A549 (cell line): ENCODE results near the gene STOM. TPM values are rescaled to one million over a fixed set of nuclear protein-coding genes. Genes with fewer than 3 reads are reported as not detected.

Experiments used
- ATAC-seq, 2 experiments: fragments of 200-7000 bp in 1 of 2; fragments of >200 bp in 1 of 2; cut with Nextera tagmentation in 1 of 2; cut with Tn5 transposase in 1 of 2; 3 replicates each; pipeline versions ENCODE4 v1.8.0 to v1.9.1; 2018 to 2020; ENCODE audit warnings: mild to moderate bottlenecking in 1 of 2, moderate library complexity in 1 of 2
- CTCF ChIA-PET: fragments of 300-600 bp; sonication (Branson Sonifier 250); formaldehyde crosslinking; extraction: SDS; loops from one replicate; lab custom pipeline; 2021; ENCODE audit warnings: antibody characterized with exemption, inconsistent platforms; lab: Yijun Ruan, JAX
- POLR2A ChIA-PET: fragments of 350-600 bp; formaldehyde crosslinking; extraction: SDS; loops from one replicate; lab custom pipeline; 2021; ENCODE audit warnings: antibody characterized with exemption, inconsistent platforms; lab: Yijun Ruan, JAX
- DNase-seq, 2 experiments: peaks; one replicate each; pipeline versions ENCODE4 v3.0.0 to v3.0.0-alpha.2; 2011 to 2016; ENCODE audit warnings: low read depth in 1 of 2, low spot score in 1 of 2
- FAIRE-seq: peaks from 2 replicates; lab custom pipeline; 2011; peaks lifted over from hg19 to GRCh38; lab: Jason Lieb, UNC
- H3K27ac ChIP-seq, 2 experiments: fragments of >200 bp; sonication (Bioruptor Twin); formaldehyde crosslinking; 3 replicates each; pipeline ENCODE4 v1.5.1; 2016 to 2017
- H3K4me1 ChIP-seq: fragments of >200 bp; sonication (Bioruptor Twin); formaldehyde crosslinking; 3 replicates; pipeline ENCODE4 v1.6.1; 2016
- H3K4me2 ChIP-seq: fragments of >200 bp; sonication (Bioruptor Twin); formaldehyde crosslinking; 3 replicates; pipeline ENCODE4 v1.6.1; 2016
- H3K4me3 ChIP-seq: fragments of >200 bp; sonication (Bioruptor Twin); formaldehyde crosslinking; 3 replicates; pipeline ENCODE4 v1.5.1; 2016
- H3K9me3 ChIP-seq: fragments of >200 bp; sonication (Bioruptor Twin); formaldehyde crosslinking; 3 replicates; pipeline ENCODE4 v1.6.1; 2016
- BHLHE40 ChIP-seq: IDR thresholded peaks from 2 replicates; pipeline ENCODE4 v1.6.1; 2012; ENCODE audit warnings: low read depth, low read length, inconsistent platforms
- CHD2 ChIP-seq: fragments of 150-350 bp; IDR thresholded peaks from 2 replicates; pipeline ENCODE4 v1.6.1; 2014; ENCODE audit warnings: low read length; ENCODE audit not compliant: partially characterized antibody
- FOSL2 ChIP-seq, 2 experiments: fragments of 450-650 bp in 1 of 2; fragments of >200 bp in 1 of 2; sonication (Bioruptor Twin) in 1 of 2; formaldehyde crosslinking; IDR thresholded peaks; 2 replicates each; pipeline versions ENCODE4 v1.5.0 to v1.6.1; 2016 to 2020; ENCODE audit warnings: mild to moderate bottlenecking in 1 of 2, moderate library complexity in 1 of 2
- FOXS1 ChIP-seq: fragments of 250-450 bp; sonication (Bioruptor Pico); IDR thresholded peaks from 2 replicates; pipeline ENCODE4 v1.5.0; 2020; ENCODE audit warnings: mild to moderate bottlenecking, moderate library complexity
- HDAC2 ChIP-seq: fragments of 200-600 bp; sonication (generic); IDR thresholded peaks from 2 replicates; pipeline ENCODE4 v1.6.1; 2016
- JUN ChIP-seq, 2 experiments: fragments of >200 bp; sonication (Bioruptor Twin); formaldehyde crosslinking; IDR thresholded peaks; 2 replicates in 1 of 2; 3 replicates in 1 of 2; pipeline ENCODE4 v1.6.1; 2016 to 2017
- MYC ChIP-seq: IDR thresholded peaks from 2 replicates; pipeline ENCODE4 v1.6.1; 2012; ENCODE audit warnings: mild to moderate bottlenecking, inconsistent platforms, low read length, improper control_type of control experiment, borderline replicate concordance
- NPAS2 ChIP-seq: fragments of 250-450 bp; sonication (Bioruptor Pico); IDR thresholded peaks from 2 replicates; pipeline ENCODE4 v1.8.0; 2022; ENCODE audit warnings: mild to moderate bottlenecking, moderate library complexity, borderline replicate concordance
- NR3C1 ChIP-seq: fragments of >200 bp; sonication (Bioruptor Twin); formaldehyde crosslinking; IDR thresholded peaks from 3 replicates; pipeline ENCODE4 v1.6.1; 2017
- PHF8 ChIP-seq: fragments of 200-600 bp; sonication (generic); IDR thresholded peaks from 2 replicates; pipeline ENCODE4 v1.6.1; 2016; ENCODE audit warnings: low read depth, mild to moderate bottlenecking, antibody characterized with exemption, moderate library complexity, borderline replicate concordance
- POLR2A ChIP-seq: IDR thresholded peaks from 2 replicates; pipeline ENCODE4 v1.6.1; 2012; ENCODE audit warnings: mild to moderate bottlenecking, low read length
- POLR2AphosphoS2 ChIP-seq: conservative IDR thresholded peaks from 2 replicates; pipeline ENCODE4 v1.6.1; 2012; ENCODE audit warnings: low read length, improper control_type of control experiment, inconsistent platforms
- RCOR1 ChIP-seq: fragments of 150-350 bp; IDR thresholded peaks from 2 replicates; pipeline ENCODE4 v1.6.1; 2014; ENCODE audit warnings: antibody characterized with exemption, low read length, low read depth
- ZC3H11A ChIP-seq: fragments of 450-650 bp; IDR thresholded peaks from 2 replicates; pipeline ENCODE4 v1.6.1; 2014; ENCODE audit warnings: antibody characterized with exemption, mild to moderate bottlenecking
- ZNF302 ChIP-seq: fragments of 250-450 bp; sonication (Bioruptor Pico); IDR thresholded peaks from 2 replicates; pipeline ENCODE4 v1.9.0; 2021; ENCODE audit warnings: inconsistent platforms, mild to moderate bottlenecking, moderate library complexity
- ZSCAN20 ChIP-seq: fragments of 250-450 bp; sonication (Bioruptor Pico); IDR thresholded peaks from 2 replicates; pipeline ENCODE4 v1.8.0; 2022; ENCODE audit warnings: mild to moderate bottlenecking, moderate library complexity
- WGBS: methylation state at CpG from one replicate; pipeline ENCODE4 v1.1.6; 2017; ENCODE audit errors: missing lambda C conversion rate; 5-methylcytosine and 5-hydroxymethylcytosine counted together
- polyA plus RNA-seq, 4 experiments: library from polyadenylated mRNA; depleted of rRNA in 3 of 4; stranded (reverse); fragments of >200 nt; fragmentation: RNase III in 1 of 4; extraction: RNeasy Plus Mini Kit Qiagen cat#74134 plus additional on column Dnase treatment in 1 of 4; gene quantifications; 2 replicates in 3 of 4; 3 replicates in 1 of 4; pipeline ENCODE4 v1.2.3, GENCODE V29; 2011 to 2017
- TF ChIP-seq, protein P1 (sequence below): fragments of 150-350 bp; IDR thresholded peaks from 2 replicates; pipeline ENCODE4 v1.6.1; 2014; ENCODE audit warnings: low read depth, mild to moderate bottlenecking, low read length
- TF ChIP-seq, protein P2 (sequence below): fragments of >200 bp; sonication (Bioruptor Twin); formaldehyde crosslinking; IDR thresholded peaks from 2 replicates; pipeline ENCODE4 v1.6.1; 2016
- TF ChIP-seq, protein P3 (sequence below): fragments of 250-450 bp; sonication (Bioruptor Pico); IDR thresholded peaks from 2 replicates; pipeline ENCODE4 v1.5.0; 2021; ENCODE audit warnings: mild to moderate bottlenecking, moderate library complexity, borderline replicate concordance
- TF ChIP-seq, protein P4 (sequence below): fragments of 450-650 bp; IDR thresholded peaks from 2 replicates; pipeline ENCODE4 v1.6.1; 2014; ENCODE audit warnings: antibody characterized with exemption
- TF ChIP-seq, protein P5 (sequence below): IDR thresholded peaks from 2 replicates; pipeline ENCODE4 v1.6.1; 2012

The STOM gene
- polyA plus RNA-seq, 2 of the 4 experiments (the other 2 are of a cell fraction): 83.3 to 246 TPM

DNA sequence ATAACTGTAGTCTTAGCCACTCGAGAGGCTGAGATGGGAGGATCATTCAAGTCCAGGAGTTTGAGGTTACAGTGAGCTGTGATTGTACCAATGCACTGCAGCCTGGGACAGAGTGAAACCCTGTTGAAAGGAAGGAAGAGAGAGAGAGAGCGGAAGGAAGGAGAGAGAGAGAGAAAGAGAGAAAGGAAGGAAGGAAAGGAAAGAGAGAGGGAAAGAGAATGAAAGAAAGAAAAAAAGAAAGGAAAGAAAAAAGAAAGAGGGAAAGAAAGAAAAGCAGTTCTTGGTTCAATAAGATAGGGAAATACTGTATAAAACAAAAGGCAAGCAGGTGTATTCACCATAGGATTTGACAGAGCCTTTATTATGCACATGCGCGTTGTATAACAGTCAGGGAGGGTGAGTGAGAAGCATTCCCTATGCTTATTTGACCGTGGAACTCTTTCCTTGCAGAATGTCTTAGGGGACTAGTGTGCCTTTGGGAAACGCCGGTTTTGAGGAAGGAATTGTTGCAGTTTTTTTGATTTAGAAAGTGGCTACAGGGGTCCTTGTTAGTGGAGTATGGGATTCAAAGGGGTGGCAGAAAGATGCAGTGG lies 60.1 kb downstream of the STOM start:
- 89% methylated on average over 7 of the region's 7 CpGs for WGBS
- ATAC-seq: no peak
- no peak for DNase-seq
- FAIRE-seq: no peak
- no peak overlapping the region for H3K4me2 ChIP-seq
- TF ChIP-seq, protein P1, sequence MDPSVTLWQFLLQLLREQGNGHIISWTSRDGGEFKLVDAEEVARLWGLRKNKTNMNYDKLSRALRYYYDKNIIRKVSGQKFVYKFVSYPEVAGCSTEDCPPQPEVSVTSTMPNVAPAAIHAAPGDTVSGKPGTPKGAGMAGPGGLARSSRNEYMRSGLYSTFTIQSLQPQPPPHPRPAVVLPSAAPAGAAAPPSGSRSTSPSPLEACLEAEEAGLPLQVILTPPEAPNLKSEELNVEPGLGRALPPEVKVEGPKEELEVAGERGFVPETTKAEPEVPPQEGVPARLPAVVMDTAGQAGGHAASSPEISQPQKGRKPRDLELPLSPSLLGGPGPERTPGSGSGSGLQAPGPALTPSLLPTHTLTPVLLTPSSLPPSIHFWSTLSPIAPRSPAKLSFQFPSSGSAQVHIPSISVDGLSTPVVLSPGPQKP: no peak
- TF ChIP-seq ZSCAN20 (CRISPR knock-in tag) (no peak), PHF8 (no peak), FOSL2 (IDR thresholded peaks at IDR 0.05) (no peak), FOSL2 (CRISPR knock-in tag; IDR thresholded peaks at IDR 0.05) (no peak), POLR2AphosphoS2 (no peak), RCOR1 (no peak), POLR2A (no peak)
- TF ChIP-seq, protein P2, sequence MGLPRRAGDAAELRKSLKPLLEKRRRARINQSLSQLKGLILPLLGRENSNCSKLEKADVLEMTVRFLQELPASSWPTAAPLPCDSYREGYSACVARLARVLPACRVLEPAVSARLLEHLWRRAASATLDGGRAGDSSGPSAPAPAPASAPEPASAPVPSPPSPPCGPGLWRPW: no peak
- H3K4me3 ChIP-seq: no peak overlapping the region
- CTCF ChIA-PET: interaction anchor here (0.6 to 11.6 kb wide), 5 partner anchors 9 to 156 kb away, joined by 3 to 127 read pairs (median 11); no protein-coding TSS in a partner anchor
- H3K27ac ChIP-seq: no peak overlapping the region
- H3K9me3 ChIP-seq: no peaks in the 10 kb centered on the region
- POLR2A ChIA-PET: no interaction called here
- H3K4me1 ChIP-seq: no peaks in the 10 kb centered on the region; the same call in 2 of the 3 replicates

DNA sequence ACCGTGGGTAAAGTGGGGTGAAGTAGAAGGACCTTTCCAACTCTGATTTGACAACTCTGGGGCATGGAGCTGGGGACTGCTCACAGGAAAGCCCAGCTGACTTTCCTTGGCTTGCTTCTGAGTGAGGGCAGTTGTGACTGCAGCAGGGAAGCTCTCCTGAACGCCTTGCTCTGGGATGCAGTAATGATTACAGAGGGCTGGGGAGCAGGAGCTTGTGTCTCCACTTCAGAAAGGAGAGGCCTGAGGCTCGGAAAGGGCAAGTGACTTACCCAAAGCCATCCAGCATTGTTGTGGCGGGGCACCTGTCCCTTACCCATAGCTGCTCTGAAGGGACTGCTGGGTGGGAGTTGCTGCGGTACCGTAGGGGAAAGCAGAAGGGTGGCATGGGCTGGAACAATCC lies 60.9 kb downstream of the STOM start:
- no peak for DNase-seq
- Histone ChIP-seq H3K9me3 (no peaks in the 10 kb centered on the region), H3K4me3 (no peak overlapping the region), H3K4me2 (no peak overlapping the region), H3K27ac (no peak overlapping the region), H3K4me1 (peaks cover 8% of the 10 kb centered on the region)
- no peak for FAIRE-seq
- TF ChIP-seq, protein P3, sequence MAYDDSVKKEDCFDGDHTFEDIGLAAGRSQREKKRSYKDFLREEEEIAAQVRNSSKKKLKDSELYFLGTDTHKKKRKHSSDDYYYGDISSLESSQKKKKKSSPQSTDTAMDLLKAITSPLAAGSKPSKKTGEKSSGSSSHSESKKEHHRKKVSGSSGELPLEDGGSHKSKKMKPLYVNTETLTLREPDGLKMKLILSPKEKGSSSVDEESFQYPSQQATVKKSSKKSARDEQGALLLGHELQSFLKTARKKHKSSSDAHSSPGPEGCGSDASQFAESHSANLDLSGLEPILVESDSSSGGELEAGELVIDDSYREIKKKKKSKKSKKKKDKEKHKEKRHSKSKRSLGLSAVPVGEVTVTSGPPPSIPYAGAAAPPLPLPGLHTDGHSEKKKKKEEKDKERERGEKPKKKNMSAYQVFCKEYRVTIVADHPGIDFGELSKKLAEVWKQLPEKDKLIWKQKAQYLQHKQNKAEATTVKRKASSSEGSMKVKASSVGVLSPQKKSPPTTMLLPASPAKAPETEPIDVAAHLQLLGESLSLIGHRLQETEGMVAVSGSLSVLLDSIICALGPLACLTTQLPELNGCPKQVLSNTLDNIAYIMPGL: no peak
- TF ChIP-seq, protein P4, sequence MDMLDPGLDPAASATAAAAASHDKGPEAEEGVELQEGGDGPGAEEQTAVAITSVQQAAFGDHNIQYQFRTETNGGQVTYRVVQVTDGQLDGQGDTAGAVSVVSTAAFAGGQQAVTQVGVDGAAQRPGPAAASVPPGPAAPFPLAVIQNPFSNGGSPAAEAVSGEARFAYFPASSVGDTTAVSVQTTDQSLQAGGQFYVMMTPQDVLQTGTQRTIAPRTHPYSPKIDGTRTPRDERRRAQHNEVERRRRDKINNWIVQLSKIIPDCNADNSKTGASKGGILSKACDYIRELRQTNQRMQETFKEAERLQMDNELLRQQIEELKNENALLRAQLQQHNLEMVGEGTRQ: no peak
- TF ChIP-seq, protein P5, sequence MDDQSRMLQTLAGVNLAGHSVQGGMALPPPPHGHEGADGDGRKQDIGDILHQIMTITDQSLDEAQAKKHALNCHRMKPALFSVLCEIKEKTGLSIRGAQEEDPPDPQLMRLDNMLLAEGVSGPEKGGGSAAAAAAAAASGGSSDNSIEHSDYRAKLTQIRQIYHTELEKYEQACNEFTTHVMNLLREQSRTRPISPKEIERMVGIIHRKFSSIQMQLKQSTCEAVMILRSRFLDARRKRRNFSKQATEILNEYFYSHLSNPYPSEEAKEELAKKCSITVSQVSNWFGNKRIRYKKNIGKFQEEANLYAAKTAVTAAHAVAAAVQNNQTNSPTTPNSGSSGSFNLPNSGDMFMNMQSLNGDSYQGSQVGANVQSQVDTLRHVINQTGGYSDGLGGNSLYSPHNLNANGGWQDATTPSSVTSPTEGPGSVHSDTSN: no peak
- no peak for TF ChIP-seq MYC
- no peak for TF ChIP-seq FOXS1 (CRISPR knock-in tag)
- TF ChIP-seq BHLHE40: no peak
- no peak for TF ChIP-seq JUN (IDR thresholded peaks at IDR 0.05)
- no peak for TF ChIP-seq ZC3H11A
- TF ChIP-seq ZNF302 (CRISPR knock-in tag): no peak
- no peak for TF ChIP-seq CHD2
- TF ChIP-seq HDAC2: no peak
- no peak for TF ChIP-seq NPAS2 (CRISPR knock-in tag)
- no peak for TF ChIP-seq NR3C1
- ATAC-seq: no peak
- POLR2A ChIA-PET: no interaction called here
- CTCF ChIA-PET: interaction anchor here (0.6 to 11.6 kb wide), 6 partner anchors 10 to 156 kb away, joined by 3 to 127 read pairs (median 10); no protein-coding TSS in a partner anchor
- 79% methylated on average over 6 of the region's 6 CpGs for WGBS
